ENCODE results near the gene NTN3.
"Not testable (repeated sequence)": the region's sequence is repeated elsewhere in the genome, so short reads cannot be mapped to it uniquely, and the experiment has no call there.

Gene NTN3

DNA sequence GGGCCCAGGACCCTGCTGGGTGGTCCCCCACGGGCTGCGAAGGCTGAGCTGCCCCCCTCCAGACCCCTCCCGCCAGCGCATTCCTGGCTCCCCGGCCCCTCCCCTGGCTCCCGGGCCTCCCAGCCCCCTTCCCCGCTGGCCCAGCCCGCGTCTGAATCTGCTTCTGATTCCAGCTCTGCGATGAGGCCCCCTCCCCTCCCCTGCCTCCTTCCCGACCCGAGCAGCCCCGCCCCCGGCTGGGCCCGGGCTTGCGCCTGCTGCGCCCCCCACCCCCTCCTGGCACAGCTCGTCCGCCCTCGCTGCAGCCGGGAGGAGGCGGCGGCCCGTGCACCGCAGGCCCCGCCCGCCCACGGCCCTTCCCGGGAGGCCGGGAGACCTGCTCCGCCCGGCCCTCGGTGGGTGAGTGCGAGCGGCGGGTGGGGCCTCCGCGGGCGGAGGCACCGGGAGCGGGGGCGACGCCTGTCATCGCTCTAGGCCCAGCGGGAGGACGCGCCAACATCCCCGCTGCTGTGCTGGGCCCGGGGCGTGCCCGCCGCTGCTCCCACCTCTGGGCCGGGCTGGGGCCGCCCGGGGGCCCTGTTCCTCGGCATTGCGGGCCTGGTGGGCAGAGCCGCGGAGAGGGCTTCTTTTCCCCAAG, at the start of gene NTN3:
NTN3 (plus strand) TSS at position 282 of the 637 bp plus-strand sequence. CDS start 405 bp downstream, outside the sequence.
- peak; percentile 73 for DNase-seq

DNA sequence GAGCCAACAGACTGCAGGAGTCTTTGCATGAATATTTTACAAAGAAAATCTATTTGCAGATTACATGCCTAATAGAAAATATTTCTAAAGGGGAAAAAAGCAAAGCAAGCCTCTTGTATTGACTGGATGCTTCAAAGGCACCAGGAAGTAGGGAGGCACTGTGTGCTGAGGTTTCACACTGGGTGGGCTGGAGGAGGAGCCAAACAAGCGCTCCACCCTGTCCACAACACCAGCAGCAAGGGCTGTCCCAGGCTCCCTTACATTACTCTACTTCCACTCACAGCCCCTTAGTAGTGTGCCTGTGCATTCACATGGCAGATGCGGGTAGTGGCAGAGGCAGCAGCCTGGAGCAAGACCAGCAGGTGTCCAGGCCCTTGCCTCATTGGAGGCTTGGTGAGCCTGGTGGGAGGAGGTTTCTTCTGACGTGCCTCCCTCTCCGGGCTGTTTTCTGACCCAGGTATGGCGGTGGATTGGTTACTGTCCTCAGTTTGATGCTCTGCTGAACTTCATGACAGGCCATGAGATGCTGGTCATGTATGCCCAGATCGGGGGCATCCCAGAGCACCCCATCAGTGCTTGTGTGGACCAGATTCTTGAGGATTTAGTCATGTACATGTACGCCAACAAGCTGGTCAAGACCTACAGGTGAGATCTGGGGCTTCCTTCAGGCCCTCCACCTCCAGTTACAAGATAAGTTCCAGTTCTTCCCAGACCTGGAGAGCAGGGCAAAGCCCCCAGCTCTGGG, 48.8 kb upstream of the NTN3 start:
- no peak for DNase-seq

- DNase-seq, result no peak
Observed at GRCh38 chr16:2424061-2425007, 46.8 kb upstream of the NTN3 start.

DNA sequence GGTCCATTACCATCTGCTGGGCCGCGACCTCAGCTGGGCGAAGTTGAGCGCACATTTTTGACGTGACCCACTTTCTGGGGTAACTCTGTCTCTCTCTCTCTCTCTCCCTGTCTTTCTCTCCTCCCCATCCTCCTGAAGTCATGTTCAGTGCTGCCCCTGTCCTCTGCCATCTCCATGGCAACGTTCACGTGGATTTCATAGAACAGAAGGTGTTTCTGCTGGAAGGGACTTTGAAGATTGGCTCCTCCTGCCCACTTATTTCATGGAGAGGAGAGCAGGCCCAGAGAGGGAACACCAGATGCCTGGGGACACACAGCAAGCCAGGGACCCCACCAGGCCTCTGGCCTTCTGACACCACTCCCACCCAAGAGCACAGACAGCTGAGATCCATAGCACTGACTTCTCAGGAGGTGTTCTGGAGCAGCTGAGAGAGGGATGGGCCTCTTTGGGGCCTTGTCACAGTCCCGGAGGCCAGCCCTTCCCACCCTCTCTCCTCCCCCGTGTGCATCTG, 46.0 kb upstream of the NTN3 start:
- DNase-seq, result peak; percentile 4

DNA sequence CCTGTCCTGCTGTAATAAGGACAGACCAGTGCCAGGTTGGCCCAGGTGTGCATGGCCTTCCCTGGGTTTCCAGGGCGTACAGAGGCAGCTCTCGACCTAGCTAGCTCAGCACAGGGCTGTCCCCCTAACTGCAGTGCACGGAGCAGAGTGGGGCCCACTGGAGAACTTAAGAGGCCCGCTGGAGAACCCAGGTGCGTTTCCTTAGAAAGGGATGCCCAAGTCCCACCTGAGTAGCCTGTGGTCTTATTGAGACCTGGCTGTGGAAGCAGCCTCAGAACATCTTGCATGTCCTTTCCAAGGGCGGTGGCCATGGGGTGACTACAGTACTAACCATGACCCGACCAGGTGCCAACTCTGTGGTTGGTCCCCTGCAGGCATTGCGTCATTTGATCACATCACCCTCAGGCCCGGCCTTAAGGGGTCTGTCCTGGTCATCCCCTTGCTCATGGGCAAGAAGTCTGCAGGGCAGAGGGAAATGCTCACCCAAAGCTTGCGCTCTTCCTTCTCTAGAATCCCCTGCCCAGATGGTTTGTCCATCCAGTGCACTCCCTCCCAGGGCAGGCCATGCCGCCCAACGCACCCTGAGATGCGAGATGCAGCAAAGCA, 45.2 kb upstream of the NTN3 start:
- DNase-seq, result no peak

DNA sequence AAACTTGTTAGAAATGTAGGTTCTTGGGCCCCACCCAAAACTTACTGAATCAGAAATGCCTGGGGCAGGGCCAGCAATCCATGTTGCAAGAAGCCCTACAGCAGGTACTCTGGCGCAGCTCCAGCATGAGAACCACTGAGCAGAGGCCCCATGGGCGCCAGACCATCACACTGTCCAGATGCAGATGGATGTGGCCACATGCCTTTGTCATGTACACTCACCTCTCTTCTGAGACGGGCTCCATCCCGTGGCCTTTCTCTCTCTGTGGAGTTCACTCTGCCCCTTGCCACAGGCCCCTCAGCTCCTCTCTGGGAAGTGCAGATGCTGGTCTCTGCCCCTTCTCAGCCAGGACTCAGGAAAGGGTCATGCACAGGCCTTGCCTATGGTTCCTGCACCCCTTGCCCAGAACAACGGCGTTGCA, 44.1 kb upstream of the NTN3 start:
- no peak for DNase-seq

GRCh38 chr16:2427526-2427925, 43.6 kb upstream of the NTN3 start:
- no peak for DNase-seq

- DNase-seq, result no peak
Observed at GRCh38 chr16:2428051-2428783, 42.9 kb upstream of the NTN3 start.

- no peak for DNase-seq
Observed at GRCh38 chr16:2428784-2429033, 42.4 kb upstream of the NTN3 start.

- DNase-seq, result peak; percentile 82
Observed at GRCh38 chr16:2429034-2429770, 41.9 kb upstream of the NTN3 start, which contains the start of gene CCNF. Gene CCNF (plus strand): TSS chr16:2429447. CDS start chr16:2429482, 35 bp downstream.

GRCh38 chr16:2429771-2430663, 41.1 kb upstream of the NTN3 start:
- no peak for DNase-seq

DNA sequence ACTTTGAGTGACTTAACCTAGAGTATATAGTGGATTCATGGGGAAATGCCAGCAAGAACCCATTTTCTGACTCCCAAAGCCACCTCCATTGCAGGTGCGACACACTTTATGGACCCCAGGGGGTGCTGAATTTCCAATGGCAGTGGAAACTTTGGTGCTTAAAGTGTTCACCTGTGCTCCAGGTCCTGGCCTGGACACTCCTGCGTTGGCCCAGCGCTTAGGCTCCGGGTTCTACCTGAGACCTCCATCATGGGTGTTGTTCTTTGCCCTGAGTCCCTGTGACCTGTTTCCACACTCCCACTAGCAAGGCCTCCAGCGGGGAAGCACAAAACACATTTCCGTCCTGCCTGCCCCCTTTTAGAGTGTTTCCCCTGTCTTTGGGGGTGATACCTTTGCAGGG, 38.8 kb upstream of the NTN3 start:
- DNase-seq, result no peak

GRCh38 chr16:2432801-2433505, 38.1 kb upstream of the NTN3 start:
- DNase-seq, result no peak

DNA sequence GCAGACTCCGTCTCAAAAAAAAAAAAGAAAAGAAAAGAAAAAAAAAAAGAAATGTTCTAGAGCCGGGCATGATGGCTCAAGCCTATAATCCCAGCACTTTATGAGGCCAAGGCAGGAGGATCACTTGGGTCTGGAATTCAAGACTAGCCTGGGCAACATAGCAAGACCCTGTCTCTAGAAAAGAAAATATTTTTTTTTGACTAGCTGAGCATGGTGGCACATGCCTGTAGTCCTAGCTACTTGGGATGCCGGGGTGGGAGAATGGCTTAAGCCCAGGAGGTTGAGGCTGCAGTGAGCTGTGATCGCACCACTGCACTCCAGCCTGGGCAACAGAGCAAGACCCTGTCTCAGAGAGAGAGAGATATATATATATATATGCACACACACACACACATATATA, 35.9 kb upstream of the NTN3 start:
- DNase-seq, result not testable (repeated sequence)

GRCh38 chr16:2436110-2436509, 35.0 kb upstream of the NTN3 start:
- DNase-seq, result no peak

DNA sequence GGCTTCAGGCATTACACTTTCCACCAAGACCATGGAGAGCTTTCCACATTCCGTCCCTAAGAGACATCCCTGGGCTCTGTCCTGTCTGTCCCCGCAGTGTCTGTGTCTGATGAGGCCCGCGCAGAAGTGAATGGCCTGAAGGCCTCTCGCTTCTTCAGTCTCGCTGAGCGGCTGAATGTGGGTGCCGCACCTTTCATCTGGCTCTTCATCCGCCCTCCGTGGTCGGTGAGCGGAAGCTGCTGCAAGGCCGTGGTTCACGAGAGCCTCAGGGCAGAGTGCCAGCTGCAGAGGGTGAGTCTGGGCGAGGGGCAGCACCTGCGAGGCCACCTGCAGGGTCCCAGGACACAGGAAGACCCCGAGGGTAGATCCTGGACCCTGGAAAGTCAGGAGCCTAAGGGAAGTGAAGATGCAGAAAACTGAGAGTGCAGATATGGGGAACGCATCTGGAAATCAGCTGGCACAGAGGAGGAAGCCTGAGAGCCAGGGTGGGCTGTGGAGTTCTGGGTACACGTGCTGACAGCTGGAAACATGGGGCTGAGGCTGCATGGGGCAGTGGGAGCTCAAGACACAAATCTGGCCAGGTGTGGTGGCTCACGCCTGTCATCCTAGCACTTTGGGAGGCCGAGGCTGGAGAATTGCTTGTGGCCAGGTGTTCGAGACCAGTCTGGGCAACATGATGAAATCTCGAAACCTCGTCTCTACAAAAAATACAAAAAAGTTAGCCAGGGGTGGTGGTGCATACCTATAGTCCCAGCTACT, 33.9 kb upstream of the NTN3 start:
- DNase-seq, result no peak

GRCh38 chr16:2438121-2438520, 33.0 kb upstream of the NTN3 start:
- no peak for DNase-seq

- no peak for DNase-seq
Observed at GRCh38 chr16:2439598-2439997, 31.5 kb upstream of the NTN3 start.

Measured in NCI-H1694 (cell line).